GM12878 (cell line): ENCODE data around the gene TUBD1. TPM values are rescaled to one million over a fixed set of nuclear protein-coding genes. Genes with fewer than 3 reads are reported as not detected.

Experiments used
- BCL3 ChIP-seq: IDR thresholded peaks from 2 replicates; pipeline ENCODE4 v1.6.1; 2011; ENCODE audit warnings: borderline replicate concordance, low read depth, mild to moderate bottlenecking, moderate library complexity, low read length; ENCODE audit not compliant: insufficient read depth, poor library complexity, severe bottlenecking
- BHLHE40 ChIP-seq, 2 experiments: fragments of 450-650 bp in 1 of 2; IDR thresholded peaks; 2 replicates each; pipeline ENCODE4 v1.6.1; 2011 to 2017; ENCODE audit warnings: low read depth in 2 of 2, borderline replicate concordance in 1 of 2, improper control_type of control experiment in 1 of 2, low read length in 1 of 2, mild to moderate bottlenecking in 1 of 2
- CEBPB ChIP-seq, 2 experiments: fragments of 150-350 bp in 1 of 2; IDR thresholded peaks; 2 replicates each; pipeline ENCODE4 v1.6.1; 2012 to 2014; ENCODE audit warnings: low read depth in 2 of 2, low read length in 2 of 2, borderline replicate concordance in 1 of 2, inconsistent platforms in 1 of 2
- CHD1 ChIP-seq: IDR thresholded peaks from 2 replicates; pipeline ENCODE4 v1.6.1; 2012; ENCODE audit warnings: low read depth, low read length, improper control_type of control experiment
- CHD2 ChIP-seq: IDR thresholded peaks from 2 replicates; pipeline ENCODE4 v1.6.1; 2011; ENCODE audit warnings: low read depth, low read length, improper control_type of control experiment, borderline replicate concordance
- E2F4 ChIP-seq: IDR thresholded peaks from 2 replicates; pipeline ENCODE4 v1.6.1; 2012; ENCODE audit warnings: low read depth, low read length, improper control_type of control experiment
- FOXK2 ChIP-seq: fragments of 450-650 bp; IDR thresholded peaks from 2 replicates; pipeline ENCODE4 v1.6.1; 2017; ENCODE audit warnings: mild to moderate bottlenecking, moderate library complexity
- IKZF2 ChIP-seq, 2 experiments: fragments of 450-650 bp; IDR thresholded peaks; 2 replicates each; pipeline ENCODE4 v1.6.1; 2017; ENCODE audit warnings: mild to moderate bottlenecking in 2 of 2, moderate library complexity in 2 of 2
- IRF3 ChIP-seq: fragments of 450-650 bp; IDR thresholded peaks from 2 replicates; pipeline ENCODE4 v1.6.1; 2014; ENCODE audit warnings: mild to moderate bottlenecking
- IRF4 ChIP-seq: IDR thresholded peaks from 2 replicates; pipeline ENCODE4 v1.6.1; 2011; ENCODE audit warnings: low read depth, low read length
- IRF5 ChIP-seq: fragments of 450-650 bp; IDR thresholded peaks from 2 replicates; pipeline ENCODE4 v1.6.1; 2017; ENCODE audit warnings: borderline replicate concordance
- MEF2A ChIP-seq: IDR thresholded peaks from 2 replicates; pipeline ENCODE4 v1.6.1; 2011; ENCODE audit warnings: low read depth, mild to moderate bottlenecking, low read length, moderate library complexity; ENCODE audit not compliant: insufficient read depth
- RAD21 ChIP-seq: IDR thresholded peaks from 2 replicates; pipeline ENCODE4 v1.6.1; 2011; ENCODE audit warnings: mild to moderate bottlenecking, low read depth, low read length, moderate library complexity; ENCODE audit not compliant: insufficient read depth
- SIX5 ChIP-seq: IDR thresholded peaks from 2 replicates; pipeline ENCODE4 v1.6.1; 2011; ENCODE audit warnings: mild to moderate bottlenecking, low read depth, low read length, moderate library complexity; ENCODE audit not compliant: severe bottlenecking
- SPI1 ChIP-seq: IDR thresholded peaks from 2 replicates; pipeline ENCODE4 v1.6.1; 2011; ENCODE audit warnings: low read depth, mild to moderate bottlenecking, low read length, moderate library complexity, borderline replicate concordance; ENCODE audit not compliant: insufficient read depth
- SUPT20H ChIP-seq: IDR thresholded peaks from 2 replicates; pipeline ENCODE4 v1.6.1; 2011; ENCODE audit warnings: low read depth, mild to moderate bottlenecking, low read length, moderate library complexity, borderline replicate concordance; ENCODE audit not compliant: control insufficient read depth
- TBL1XR1 ChIP-seq: IDR thresholded peaks from 2 replicates; pipeline ENCODE4 v1.6.1; 2012; ENCODE audit warnings: low read depth, low read length, improper control_type of control experiment
- TCF12 ChIP-seq: IDR thresholded peaks from 2 replicates; pipeline ENCODE4 v1.6.1; 2011; ENCODE audit warnings: low read depth, mild to moderate bottlenecking, low read length
- WRNIP1 ChIP-seq: IDR thresholded peaks from 2 replicates; pipeline ENCODE4 v1.6.1; 2011; ENCODE audit warnings: low read depth, low read length, improper control_type of control experiment, borderline replicate concordance
- ZNF274 ChIP-seq: IDR thresholded peaks from one replicate; pipeline ENCODE4 v1.8.0; 2011; ENCODE audit not compliant: insufficient read length, insufficient read depth
- ZNF592 ChIP-seq: fragments of 450-650 bp; IDR thresholded peaks from 2 replicates; pipeline ENCODE4 v1.6.1; 2017; ENCODE audit warnings: mild to moderate bottlenecking, moderate library complexity
- polyA plus RNA-seq, 11 experiments: library from polyadenylated mRNA; depleted of rRNA in 4 of 11; unstranded in 6 of 11; stranded (reverse) in 5 of 11; fragments of >200 nt; fragmentation: Nextera tagmentation in 4 of 11; fragmentation: Illumina TruSeq in 1 of 11; extraction: Ambion mirVana in 4 of 11; extraction: Trizol in 1 of 11; gene quantifications; 1 replicate in 1 of 11; 2 replicates in 10 of 11; pipeline versions ENCODE4 v1.2.1 to v1.2.3, GENCODE V29; 2011 to 2016; ENCODE audit warnings: inconsistent platforms in 2 of 11, missing spikeins in 2 of 11, low read depth in 1 of 11
- total RNA-seq, 4 experiments: library from RNA; depleted of rRNA in 3 of 4; stranded (reverse); fragments of >200 nt in 3 of 4; fragmentation: Illumina TruSeq in 1 of 4; extraction: Trizol in 1 of 4; gene quantifications; 2 replicates each; pipeline versions ENCODE4 v1.2.1 to v1.2.3, GENCODE V29; 2013 to 2021

The TUBD1 gene
- total and polyA plus RNA-seq, 10 of the 15 experiments (the other 5 are each of a cell fraction or from before 2014, with no cell fraction given): 5.3 to 10.8 (median 8.3) TPM

GRCh38 chr17:59848778-59849177 lies 44.0 kb downstream of the TUBD1 start (continued):
- TF ChIP-seq IRF5 (no peak), BCL3 (no peak), FOXK2 (no peak), TBL1XR1 (no peak), MEF2A (no peak), IKZF2 (IDR thresholded peaks at IDR 0.05) (peak; percentile 61 to 75; a peak in 3 of 4 replicates), RAD21 (no peak), IRF3 (no peak), ZNF274 (no peak), SPI1 (no peak), BHLHE40 (IDR thresholded peaks at IDR 0.05; ENCODE audit: borderline replicate concordance in 1 of 2, low read depth in 2 of 2, low read length in 1 of 2) (peak; percentile 22 to 36; a peak in 1 of 4 replicates), SIX5 (no peak), WRNIP1 (no peak), IRF4 (peak; percentile 67), E2F4 (no peak), ZNF592 (no peak), CHD1 (no peak), TCF12 (no peak), CEBPB (IDR thresholded peaks at IDR 0.05; ENCODE audit: borderline replicate concordance in 1 of 2, low read depth in 2 of 2, low read length in 2 of 2) (peak in 1 of 2 experiments; percentile 84; a peak in 3 of 4 replicates), SUPT20H (no peak), CHD2 (0 out of 2 replicates have a peak, but pooled peaks have one; percentile 35)
